KMS-11 (cell line): ENCODE results near the gene NPRL2.

ENCODE experiments used
- H2AFZ ChIP-seq: fragments of 200-600 bp; sonication (generic); 2 replicates; pipeline ENCODE4 v1.6.1; 2016; ENCODE audit warnings: antibody characterized with exemption, mixed run types, low read depth
- H3K27ac ChIP-seq: fragments of 200-600 bp; sonication (generic); 2 replicates; pipeline ENCODE4 v1.6.1; 2016; ENCODE audit warnings: mild to moderate bottlenecking, mixed run types
- H3K27me3 ChIP-seq: fragments of 200-600 bp; sonication (generic); 2 replicates; pipeline ENCODE4 v1.6.1; 2017; ENCODE audit warnings: mild to moderate bottlenecking, low read depth, mixed run types, moderate library complexity; ENCODE audit not compliant: insufficient read depth
- H3K36me3 ChIP-seq: fragments of 200-600 bp; sonication (generic); 2 replicates; pipeline ENCODE4 v1.6.1; 2017; ENCODE audit warnings: mild to moderate bottlenecking, mixed run types; ENCODE audit not compliant: insufficient read depth
- H3K4me1 ChIP-seq: fragments of 200-600 bp; sonication (generic); 2 replicates; pipeline ENCODE4 v1.6.1; 2016; ENCODE audit warnings: mild to moderate bottlenecking, low read depth, mixed run types; ENCODE audit not compliant: poor library complexity, severe bottlenecking
- H3K4me2 ChIP-seq: fragments of 200-600 bp; sonication (generic); 2 replicates; pipeline ENCODE4 v1.7.0; 2016; ENCODE audit warnings: mild to moderate bottlenecking, mixed run types
- H3K4me3 ChIP-seq: fragments of 200-600 bp; sonication (generic); IDR thresholded peaks from 2 replicates; pipeline ENCODE4 v1.6.1; 2017; ENCODE audit warnings: low read depth, low read length, mixed read lengths; ENCODE audit not compliant: insufficient read depth
- H3K79me2 ChIP-seq: fragments of 200-600 bp; sonication (generic); 2 replicates; pipeline ENCODE4 v1.6.1; 2016; ENCODE audit warnings: low read depth, mixed run types; ENCODE audit not compliant: insufficient read depth
- H3K9ac ChIP-seq: fragments of 200-600 bp; sonication (generic); 2 replicates; pipeline ENCODE4 v1.6.1; 2016; ENCODE audit warnings: mild to moderate bottlenecking, mixed run types
- H4K20me1 ChIP-seq: fragments of 200-600 bp; sonication (generic); 2 replicates; pipeline ENCODE4 v1.6.1; 2016; ENCODE audit warnings: mild to moderate bottlenecking, mixed run types; ENCODE audit not compliant: insufficient read depth
- TF ChIP-seq, protein P1 (sequence below): fragments of 200-600 bp; sonication (generic); conservative IDR thresholded peaks from 2 replicates; pipeline ENCODE4 v1.6.1; 2017; ENCODE audit warnings: low read depth, mild to moderate bottlenecking, antibody characterized with exemption, low read length, moderate library complexity, mixed read lengths

Gene NPRL2

DNA sequence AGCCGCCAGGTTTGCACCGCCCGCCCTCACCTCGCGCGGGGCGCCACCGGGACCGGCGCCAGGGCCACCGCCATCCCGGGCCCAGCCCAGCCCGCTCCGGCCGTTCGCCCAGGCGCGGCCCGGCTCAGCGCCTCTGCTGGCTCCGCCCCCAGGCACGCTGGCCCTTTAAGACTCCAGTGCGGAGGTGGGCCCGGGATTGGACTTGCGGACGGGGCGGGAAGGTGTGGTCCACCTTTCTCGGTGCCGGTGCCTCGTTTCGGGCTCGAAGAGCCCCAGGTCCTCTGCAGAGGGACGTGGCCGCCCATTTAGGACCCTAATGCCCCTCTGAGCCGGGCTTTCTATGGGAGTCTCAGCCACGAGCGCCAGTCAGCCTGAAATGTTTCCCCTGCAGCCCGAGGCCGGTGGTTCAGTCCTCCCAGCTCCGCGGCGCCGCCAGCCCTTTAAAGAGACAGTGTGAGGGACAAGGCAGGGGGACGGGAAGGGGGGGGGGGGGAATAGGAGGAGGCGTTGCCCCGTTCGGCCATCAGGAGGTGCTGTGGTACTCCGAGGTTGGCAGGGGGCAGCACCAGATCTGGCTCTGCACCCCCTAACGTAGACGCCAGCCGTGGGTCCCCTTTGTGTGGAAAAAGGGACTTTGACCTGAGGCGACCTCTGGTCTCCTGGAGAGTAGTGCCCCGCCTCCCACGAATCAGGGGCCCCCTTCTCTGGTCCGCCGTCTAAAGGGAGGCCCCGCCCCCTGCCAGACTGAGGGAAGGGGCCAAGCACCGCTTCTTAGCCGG lies 29.1 kb downstream of the NPRL2 start:
- Histone ChIP-seq H4K20me1 (no peaks in the 10 kb centered on the region), H3K9ac (peak overlapping the region; percentile 78), H3K4me3 (no peak overlapping the region), H3K27ac (peak overlapping the region; percentile 68), H3K79me2 (no peaks in the 10 kb centered on the region), H2AFZ (peak overlapping the region; percentile 71), H3K4me2 (peak overlapping the region; percentile 44; the same call in 1 of the 2 replicates), H3K4me1 (peaks cover 4% of the 10 kb centered on the region), H3K27me3 (no peaks in the 10 kb centered on the region), H3K36me3 (no peaks in the 10 kb centered on the region)
- TF ChIP-seq, protein P1, sequence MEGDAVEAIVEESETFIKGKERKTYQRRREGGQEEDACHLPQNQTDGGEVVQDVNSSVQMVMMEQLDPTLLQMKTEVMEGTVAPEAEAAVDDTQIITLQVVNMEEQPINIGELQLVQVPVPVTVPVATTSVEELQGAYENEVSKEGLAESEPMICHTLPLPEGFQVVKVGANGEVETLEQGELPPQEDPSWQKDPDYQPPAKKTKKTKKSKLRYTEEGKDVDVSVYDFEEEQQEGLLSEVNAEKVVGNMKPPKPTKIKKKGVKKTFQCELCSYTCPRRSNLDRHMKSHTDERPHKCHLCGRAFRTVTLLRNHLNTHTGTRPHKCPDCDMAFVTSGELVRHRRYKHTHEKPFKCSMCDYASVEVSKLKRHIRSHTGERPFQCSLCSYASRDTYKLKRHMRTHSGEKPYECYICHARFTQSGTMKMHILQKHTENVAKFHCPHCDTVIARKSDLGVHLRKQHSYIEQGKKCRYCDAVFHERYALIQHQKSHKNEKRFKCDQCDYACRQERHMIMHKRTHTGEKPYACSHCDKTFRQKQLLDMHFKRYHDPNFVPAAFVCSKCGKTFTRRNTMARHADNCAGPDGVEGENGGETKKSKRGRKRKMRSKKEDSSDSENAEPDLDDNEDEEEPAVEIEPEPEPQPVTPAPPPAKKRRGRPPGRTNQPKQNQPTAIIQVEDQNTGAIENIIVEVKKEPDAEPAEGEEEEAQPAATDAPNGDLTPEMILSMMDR: peak; percentile 64

DNA sequence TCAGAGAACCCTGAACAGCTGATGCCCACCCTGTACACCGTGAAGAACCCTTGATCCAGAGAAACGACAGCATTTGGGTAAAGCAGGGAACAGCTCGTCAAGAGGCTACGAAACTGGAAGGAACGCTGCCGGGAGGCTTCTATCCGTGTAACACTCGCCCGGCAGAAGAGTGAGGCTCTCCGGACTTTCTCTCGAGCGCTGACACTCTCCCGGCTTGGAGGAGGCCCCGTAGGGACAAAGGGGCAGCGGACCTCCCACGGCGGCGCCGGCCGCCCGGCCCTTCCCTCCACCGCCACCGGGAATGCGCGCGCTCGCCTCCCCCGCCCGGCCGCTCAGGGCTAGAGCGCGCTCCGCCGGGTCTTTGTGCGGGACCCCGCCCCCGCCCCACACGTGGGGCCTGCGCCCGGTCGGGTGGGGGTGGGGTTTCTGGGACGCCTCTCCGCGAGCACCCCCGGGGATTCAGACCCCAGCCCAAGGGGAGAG lies 29.7 kb downstream of the NPRL2 start:
- Histone ChIP-seq H3K4me3 (no peak overlapping the region), H3K4me2 (peak overlapping the region; percentile 78), H3K36me3 (no peaks in the 10 kb centered on the region), H3K79me2 (no peaks in the 10 kb centered on the region), H3K27ac (peak overlapping the region; percentile 68; the same call in 1 of the 2 replicates), H2AFZ (peak overlapping the region; percentile 71), H3K4me1 (peaks cover 4% of the 10 kb centered on the region), H4K20me1 (no peaks in the 10 kb centered on the region), H3K9ac (peak overlapping the region; percentile 78), H3K27me3 (no peaks in the 10 kb centered on the region)
- TF ChIP-seq, protein P1: no peak

DNA sequence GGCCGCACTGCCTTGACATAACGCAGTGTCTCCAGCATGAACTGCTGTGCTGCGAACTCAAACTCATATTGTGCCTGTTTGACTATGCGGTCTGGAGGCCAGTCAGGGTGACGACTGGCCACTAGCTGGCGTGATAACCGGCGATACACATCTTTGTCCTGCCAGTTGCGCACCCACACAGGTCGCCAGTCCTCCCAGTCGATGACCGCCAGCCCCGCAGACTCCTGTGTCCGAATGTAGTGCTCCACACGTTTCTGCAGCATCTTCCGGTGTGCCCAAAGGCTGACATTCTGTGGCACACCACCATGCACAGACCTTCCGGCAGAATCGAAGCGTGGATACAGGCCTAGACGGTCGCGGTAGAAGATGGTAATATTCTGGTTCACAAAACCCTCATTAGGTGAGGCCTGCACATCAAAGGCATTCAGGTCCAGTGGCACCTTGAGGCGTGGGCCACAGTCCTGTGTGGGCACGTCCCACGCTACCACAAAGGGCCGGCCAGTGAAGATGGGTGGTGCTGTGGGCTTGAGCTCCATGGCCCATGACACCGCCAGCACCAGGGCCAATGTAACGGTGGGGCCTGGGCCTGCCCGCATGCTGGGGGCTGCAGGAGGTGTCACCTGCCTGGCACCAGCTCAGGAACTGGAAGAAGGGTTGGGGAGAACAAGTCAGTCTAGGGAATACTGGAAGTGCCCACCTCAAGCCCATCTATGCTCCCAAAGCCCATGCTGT lies 30.5 kb downstream of the NPRL2 start:
- H3K27me3 ChIP-seq: no peaks in the 10 kb centered on the region
- no peak overlapping the region for H3K4me3 ChIP-seq
- H4K20me1 ChIP-seq: no peaks in the 10 kb centered on the region
- H3K9ac ChIP-seq: peak overlapping the region; percentile 78; the same call in 1 of the 2 replicates
- no peak overlapping the region; the same call in 1 of the 2 replicates for H3K27ac ChIP-seq
- H3K4me2 ChIP-seq: peak overlapping the region; percentile 78
- H3K4me1 ChIP-seq: peaks cover 4% of the 10 kb centered on the region
- H3K36me3 ChIP-seq: no peaks in the 10 kb centered on the region
- H2AFZ ChIP-seq: no peak overlapping the region
- TF ChIP-seq, protein P1: no peak
- no peaks in the 10 kb centered on the region for H3K79me2 ChIP-seq

DNA sequence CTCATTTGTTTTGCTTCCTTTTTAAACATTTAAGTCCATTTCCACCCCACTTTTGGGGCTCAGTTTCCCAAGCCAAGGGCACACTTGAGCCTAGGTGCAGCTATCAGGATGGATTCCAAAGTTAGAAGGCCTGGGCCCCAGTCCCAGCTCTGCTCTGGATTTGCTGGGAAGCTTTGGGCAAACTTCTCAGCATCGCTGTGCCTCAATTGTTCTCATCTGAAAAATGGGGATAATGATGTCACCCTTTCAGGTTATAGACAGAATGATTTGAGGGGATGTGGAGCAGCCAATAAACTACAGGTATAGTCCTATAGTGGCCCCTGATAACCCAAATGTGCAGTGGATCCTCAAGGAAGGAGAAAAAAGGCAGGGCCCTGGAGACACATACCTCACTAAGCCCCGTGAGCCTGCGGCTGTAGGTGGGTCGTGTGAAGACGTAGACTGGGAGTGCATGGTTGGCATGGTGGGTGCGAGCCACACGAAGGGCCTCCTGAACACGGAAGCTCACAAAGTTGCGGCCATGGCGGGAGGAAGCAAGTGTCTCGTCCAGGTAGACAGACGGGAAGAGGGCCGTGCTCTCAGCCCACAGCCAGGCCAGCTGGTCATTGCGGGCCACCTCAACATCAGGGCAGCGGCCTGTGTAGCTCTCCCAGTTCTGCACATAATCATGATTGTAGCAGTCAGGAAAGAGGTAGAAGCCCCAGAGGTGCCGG lies 31.2 kb downstream of the NPRL2 start:
- no peak overlapping the region for H3K9ac ChIP-seq
- H3K4me1 ChIP-seq: peaks cover 4% of the 10 kb centered on the region
- H2AFZ ChIP-seq: no peak overlapping the region
- TF ChIP-seq, protein P1: no peak
- H3K36me3 ChIP-seq: no peaks in the 10 kb centered on the region
- no peaks in the 10 kb centered on the region for H4K20me1 ChIP-seq
- H3K4me2 ChIP-seq: no peak overlapping the region
- H3K79me2 ChIP-seq: no peaks in the 10 kb centered on the region
- no peaks in the 10 kb centered on the region for H3K27me3 ChIP-seq
- H3K4me3 ChIP-seq: no peak overlapping the region
- no peak overlapping the region for H3K27ac ChIP-seq
